ENCODE measurements around the gene S100A5.
"Not testable (repeated sequence)": the region's sequence is repeated elsewhere in the genome, so short reads cannot be mapped to it uniquely, and the experiment has no call there.

Gene S100A5

GRCh38 chr1:153572569-153573015, 31.9 kb upstream of the S100A5 start:
- Mint-ChIP-seq H3K27me3 (peaks cover 16% of the 10 kb centered on the region), H3K27ac (peak overlapping the region; percentile 85), H3K36me3 (ENCODE audit: low read depth) (no peaks in the 10 kb centered on the region), H3K4me3 (no peak overlapping the region), H3K4me1 (ENCODE audit: low read depth) (peaks cover 50% of the 10 kb centered on the region), H3K9me3 (no peaks in the 10 kb centered on the region)

- H3K4me3 Mint-ChIP-seq = no peak overlapping the region
- peaks cover 13% of the 10 kb centered on the region for H3K27me3 Mint-ChIP-seq
- peaks cover 58% of the 10 kb centered on the region for H3K4me1 Mint-ChIP-seq (ENCODE audit: low read depth)
- no peak overlapping the region for H3K27ac Mint-ChIP-seq
- H3K36me3 Mint-ChIP-seq (ENCODE audit: low read depth) = no peaks in the 10 kb centered on the region
- no peaks in the 10 kb centered on the region for H3K9me3 Mint-ChIP-seq
These were observed 31.0 kb upstream of the S100A5 start for GRCh38 chr1:153571706-153572105.

DNA sequence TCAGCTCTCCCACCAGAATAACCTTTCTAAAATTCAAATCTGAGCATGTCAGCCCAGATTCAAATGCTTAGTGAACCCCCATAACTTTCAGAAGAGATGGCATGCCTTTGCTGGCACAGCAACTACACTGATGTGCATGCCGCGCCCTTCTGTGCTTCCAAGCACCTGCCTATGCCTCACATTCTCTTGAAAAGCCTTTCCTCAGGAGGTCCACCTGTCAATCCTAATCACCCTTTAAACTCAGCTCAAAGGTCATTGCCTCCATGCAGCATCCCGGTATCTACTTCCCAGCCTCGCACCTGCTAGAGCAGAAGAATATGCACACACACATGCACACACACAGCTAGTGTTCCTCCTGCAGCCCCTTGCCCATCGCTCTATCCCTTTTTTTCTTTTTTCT, 30.1 kb upstream of the S100A5 start:
- Mint-ChIP-seq H3K27ac (no peak overlapping the region), H3K9me3 (no peaks in the 10 kb centered on the region), H3K36me3 (ENCODE audit: low read depth) (no peaks in the 10 kb centered on the region), H3K27me3 (peaks cover 7% of the 10 kb centered on the region), H3K4me1 (ENCODE audit: low read depth) (peaks cover 66% of the 10 kb centered on the region), H3K4me3 (no peak overlapping the region)

- H3K27me3 Mint-ChIP-seq = peaks cover 7% of the 10 kb centered on the region
- H3K36me3 Mint-ChIP-seq (ENCODE audit: low read depth) = no peaks in the 10 kb centered on the region
- no peak overlapping the region for H3K4me3 Mint-ChIP-seq
- H3K27ac Mint-ChIP-seq = no peak overlapping the region
- peaks cover 78% of the 10 kb centered on the region for H3K4me1 Mint-ChIP-seq (ENCODE audit: low read depth)
- no peaks in the 10 kb centered on the region for H3K9me3 Mint-ChIP-seq
These were observed 28.7 kb upstream of the S100A5 start for GRCh38 chr1:153569465-153569864.

- Mint-ChIP-seq H3K27me3 (peaks cover 7% of the 10 kb centered on the region), H3K9me3 (no peaks in the 10 kb centered on the region), H3K4me1 (ENCODE audit: low read depth) (peaks cover 76% of the 10 kb centered on the region), H3K36me3 (ENCODE audit: low read depth) (no peaks in the 10 kb centered on the region), H3K4me3 (peak overlapping the region; percentile 45), H3K27ac (peak overlapping the region; percentile 81)
These were observed 27.8 kb upstream of the S100A5 start for GRCh38 chr1:153568367-153569099.

- H3K27me3 Mint-ChIP-seq = peaks cover 7% of the 10 kb centered on the region
- peaks cover 69% of the 10 kb centered on the region for H3K4me1 Mint-ChIP-seq (ENCODE audit: low read depth)
- no peaks in the 10 kb centered on the region for H3K9me3 Mint-ChIP-seq
- H3K36me3 Mint-ChIP-seq (ENCODE audit: low read depth) = no peaks in the 10 kb centered on the region
- H3K27ac Mint-ChIP-seq = peak overlapping the region; percentile 81
- H3K4me3 Mint-ChIP-seq = peak overlapping the region; percentile 42
These were observed 27.1 kb upstream of the S100A5 start for GRCh38 chr1:153567621-153568366.

GRCh38 chr1:153566414-153567371, 26.0 kb upstream of the S100A5 start:
- Mint-ChIP-seq H3K27me3 (peaks cover 7% of the 10 kb centered on the region), H3K36me3 (ENCODE audit: low read depth) (no peaks in the 10 kb centered on the region)

DNA sequence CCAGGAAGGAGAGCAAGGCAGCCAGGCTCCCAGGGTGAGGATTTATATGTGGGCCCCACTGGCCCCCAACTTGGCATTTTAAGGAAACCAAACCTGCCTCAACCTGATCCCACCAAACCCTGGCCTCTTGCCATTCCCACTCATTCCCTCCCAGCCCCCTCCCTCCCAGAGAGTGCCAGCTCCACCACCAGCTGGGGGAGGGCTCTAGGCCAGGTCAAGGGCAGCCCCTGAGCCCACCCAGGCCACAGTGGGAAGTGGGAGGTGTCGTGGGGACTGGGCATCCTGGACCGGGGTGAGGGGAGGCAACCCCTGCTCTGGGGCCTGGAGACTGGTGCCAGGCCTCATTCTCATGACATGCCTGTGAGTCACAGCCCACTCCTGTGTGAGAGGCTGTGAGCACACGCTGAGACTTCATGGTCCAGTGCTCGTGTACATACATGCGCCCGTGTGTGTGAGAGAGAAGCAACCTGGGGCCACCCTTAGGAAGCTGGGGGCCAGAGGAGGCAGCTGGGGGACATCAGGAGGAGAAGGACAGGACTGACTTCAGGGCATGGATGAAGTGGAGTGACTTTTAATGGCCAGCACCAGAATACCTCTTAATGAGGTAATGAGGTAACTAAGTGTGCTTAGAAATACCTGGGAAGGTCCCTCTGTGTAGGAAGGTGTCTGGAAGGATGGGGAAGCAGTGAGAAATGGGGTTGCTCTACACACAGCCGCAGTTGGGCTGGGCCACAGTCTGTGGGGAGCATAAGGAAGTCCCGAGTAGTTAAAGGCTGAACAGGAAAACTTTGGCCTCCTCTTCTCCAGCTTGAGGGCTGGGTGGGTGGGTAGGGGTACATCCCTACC, 25.0 kb upstream of the S100A5 start, which contains the start of gene S100A2:
Gene S100A2 (minus strand): TSS at position 316 of the 846 bp plus-strand sequence. CDS start 1,967 bp downstream, outside the sequence.
- Mint-ChIP-seq H3K4me1 (ENCODE audit: low read depth) (peaks cover 52% of the 10 kb centered on the region), H3K4me3 (peak within 1 kb of the TSS; percentile 76), H3K9me3 (no peaks in the 10 kb centered on the region)

More at GRCh38 chr1:153566414-153567371, 26.0 kb upstream of the S100A5 start:
- Mint-ChIP-seq H3K4me1 (ENCODE audit: low read depth) (peaks cover 58% of the 10 kb centered on the region), H3K4me3 (peak overlapping the region; percentile 58), H3K27ac (peak overlapping the region; percentile 98), H3K9me3 (no peaks in the 10 kb centered on the region)

DNA sequence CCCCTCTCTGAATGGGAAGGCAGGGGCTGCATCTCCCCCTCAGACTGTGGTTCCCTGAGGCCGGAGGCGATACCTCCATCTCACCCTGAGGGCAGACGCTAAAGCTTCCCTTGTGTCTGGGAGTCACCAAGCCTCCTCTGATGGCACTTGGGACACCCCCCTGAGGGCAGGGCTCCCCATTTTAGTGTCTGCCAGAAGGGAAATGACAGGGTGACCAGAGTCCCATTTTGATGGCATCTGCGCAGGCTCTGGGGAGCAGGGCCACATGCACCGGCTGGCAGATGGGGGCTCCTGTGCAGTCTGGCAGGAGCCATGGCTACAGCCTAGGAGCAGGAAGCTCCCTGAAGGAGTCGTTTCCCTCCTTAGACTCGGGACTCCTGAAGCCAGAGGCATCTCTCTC, 23.3 kb upstream of the S100A5 start:
- no peak overlapping the region for H3K4me3 Mint-ChIP-seq
- no peaks in the 10 kb centered on the region for H3K36me3 Mint-ChIP-seq (ENCODE audit: low read depth)

More for the DNA sequence above, 25.0 kb upstream of the S100A5 start, which contains the start of gene S100A2:
- H3K27ac Mint-ChIP-seq = peak within 1 kb of the TSS; percentile 98
- H3K36me3 Mint-ChIP-seq (ENCODE audit: low read depth) = no peaks in the 10 kb centered on the region
- H3K27me3 Mint-ChIP-seq = peaks cover 4% of the 10 kb centered on the region

DNA sequence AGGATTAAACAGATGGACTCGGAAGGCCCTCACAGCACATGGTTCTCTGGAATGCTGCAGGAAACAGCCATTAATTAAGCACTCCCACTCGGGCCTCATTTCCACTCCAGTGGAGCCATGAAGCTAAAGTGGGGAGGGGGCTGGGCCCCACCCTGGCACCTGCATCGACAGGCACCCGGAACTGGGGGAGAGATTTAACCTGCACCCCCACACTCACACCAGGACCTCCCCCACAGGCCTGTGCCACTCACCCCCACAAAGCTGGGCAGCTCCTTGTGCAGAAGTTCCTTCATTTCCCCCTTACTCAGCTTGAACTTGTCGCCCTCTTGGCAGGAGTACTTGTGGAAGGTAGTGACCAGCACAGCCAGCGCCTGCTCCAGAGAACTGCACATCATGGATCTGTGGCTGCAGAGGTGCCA, 22.8 kb upstream of the S100A5 start:
- no peak overlapping the region for H3K27ac Mint-ChIP-seq
- no peaks in the 10 kb centered on the region for H3K9me3 Mint-ChIP-seq
- peaks cover 36% of the 10 kb centered on the region for H3K4me1 Mint-ChIP-seq (ENCODE audit: low read depth)
- H3K4me3 Mint-ChIP-seq = no peak overlapping the region
- no peaks in the 10 kb centered on the region for H3K36me3 Mint-ChIP-seq (ENCODE audit: low read depth)
- no peaks in the 10 kb centered on the region for H3K27me3 Mint-ChIP-seq

More for the DNA sequence above, 23.3 kb upstream of the S100A5 start:
- Mint-ChIP-seq H3K9me3 (no peaks in the 10 kb centered on the region), H3K27me3 (no peaks in the 10 kb centered on the region), H3K27ac (no peak overlapping the region), H3K4me1 (ENCODE audit: low read depth) (peaks cover 41% of the 10 kb centered on the region)

- H3K27ac Mint-ChIP-seq = not testable (repeated sequence)
These were observed 21.3 kb upstream of the S100A5 start for GRCh38 chr1:153562021-153562420.

GRCh38 chr1:153561466-153561985, 20.8 kb upstream of the S100A5 start:
- Mint-ChIP-seq H3K4me1 (ENCODE audit: low read depth) (peaks cover 18% of the 10 kb centered on the region), H3K9me3 (no peaks in the 10 kb centered on the region), H3K36me3 (ENCODE audit: low read depth) (no peaks in the 10 kb centered on the region), H3K27me3 (no peaks in the 10 kb centered on the region), H3K27ac (no peak overlapping the region), H3K4me3 (no peak overlapping the region)

More at GRCh38 chr1:153562021-153562420, 21.3 kb upstream of the S100A5 start:
- not testable (repeated sequence) for H3K9me3 Mint-ChIP-seq; H3K4me3 Mint-ChIP-seq; H3K27me3 Mint-ChIP-seq; H3K36me3 Mint-ChIP-seq (ENCODE audit: low read depth)
- H3K4me1 Mint-ChIP-seq (ENCODE audit: low read depth) = peaks cover 23% of the 10 kb centered on the region

- Mint-ChIP-seq H3K4me3 (no peak overlapping the region), H3K27me3 (no peaks in the 10 kb centered on the region), H3K27ac (no peak overlapping the region), H3K4me1 (ENCODE audit: low read depth) (peaks cover 12% of the 10 kb centered on the region), H3K36me3 (ENCODE audit: low read depth) (no peaks in the 10 kb centered on the region), H3K9me3 (no peaks in the 10 kb centered on the region)
These were observed 20.2 kb upstream of the S100A5 start for GRCh38 chr1:153560771-153561465.

All from stimulated activated naive CD8-positive, alpha-beta T cell treated with anti-CD3 and anti-CD28 coated beads, Interleukin-15, Interleukin-2, amounts not matched to agents 100 ng/mL and 50 ng/mL, for 24 hours (primary cell).